EH (cell line): ENCODE data around the gene RELA.
A peak's percentile ranks its signal among the peaks of the same experiment; 100 is the strongest.
"Not testable (repeated sequence)": the region's sequence is repeated elsewhere in the genome, so short reads cannot be mapped to it uniquely, and the experiment has no call there.

Experiments
- DNase-seq: peaks from one replicate; pipeline ENCODE4 v3.0.0-alpha.2; 2015; ENCODE audit warnings: low read depth

Gene RELA

DNA sequence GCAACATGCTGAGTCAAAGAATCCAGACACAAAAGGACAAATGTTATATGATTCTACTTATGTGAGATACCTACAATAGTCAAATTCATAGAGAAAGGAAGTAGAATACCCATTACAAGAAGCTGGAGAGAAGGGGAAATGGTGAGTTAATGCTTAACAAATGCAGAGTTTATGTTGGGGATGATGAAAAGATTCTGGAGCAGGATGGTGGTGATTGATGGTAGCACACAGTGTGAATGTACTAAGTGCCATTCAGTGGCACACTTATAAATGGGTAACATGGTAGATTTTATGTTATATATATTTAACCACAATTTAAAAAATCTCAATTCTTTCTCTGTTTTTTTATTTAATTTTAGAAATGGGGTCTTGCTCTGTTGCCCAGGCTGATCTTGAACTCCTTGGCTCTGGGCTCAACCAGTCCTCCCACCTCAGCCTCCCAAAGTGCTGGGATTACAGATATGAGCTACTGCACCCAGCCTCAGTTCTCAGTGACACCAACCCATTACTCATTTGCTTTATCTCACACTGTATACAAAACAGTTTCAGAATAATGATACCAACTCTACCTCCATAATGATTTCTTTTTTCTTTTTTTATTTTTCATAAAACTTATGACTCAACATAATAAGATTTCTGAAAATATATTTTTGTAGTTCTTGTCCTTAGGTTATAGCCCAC is 9.6 kb upstream of the RELA start:
- no peak for DNase-seq

DNA sequence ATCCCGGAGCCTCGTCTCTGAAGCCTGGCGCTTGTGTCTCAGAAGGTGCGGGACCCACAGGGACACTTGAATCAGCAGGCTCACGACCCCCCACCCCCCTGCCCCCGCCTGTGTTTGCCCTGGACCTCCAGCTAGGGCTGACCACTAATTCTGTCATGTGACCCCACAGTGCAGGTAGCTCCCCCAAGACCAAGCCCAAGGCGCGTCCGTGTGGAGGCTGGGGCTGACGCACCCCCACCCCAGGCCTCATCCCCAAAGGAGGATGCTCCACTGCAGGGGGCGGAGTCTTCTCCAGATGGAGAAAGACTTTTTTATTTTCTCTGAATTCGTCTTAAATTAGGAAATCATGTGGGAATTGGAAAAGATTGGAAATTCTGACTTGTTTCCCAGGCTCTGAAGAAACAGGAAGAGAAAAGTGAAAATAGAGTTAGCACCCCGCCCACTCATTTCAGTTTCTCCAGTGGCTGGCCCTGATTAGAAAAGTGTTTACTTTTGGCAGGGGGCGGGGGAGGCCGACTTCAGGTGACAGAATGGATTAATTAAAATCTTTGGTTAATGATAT is 1.0 kb upstream of the RELA start:
- peak; percentile 66 for DNase-seq

DNA sequence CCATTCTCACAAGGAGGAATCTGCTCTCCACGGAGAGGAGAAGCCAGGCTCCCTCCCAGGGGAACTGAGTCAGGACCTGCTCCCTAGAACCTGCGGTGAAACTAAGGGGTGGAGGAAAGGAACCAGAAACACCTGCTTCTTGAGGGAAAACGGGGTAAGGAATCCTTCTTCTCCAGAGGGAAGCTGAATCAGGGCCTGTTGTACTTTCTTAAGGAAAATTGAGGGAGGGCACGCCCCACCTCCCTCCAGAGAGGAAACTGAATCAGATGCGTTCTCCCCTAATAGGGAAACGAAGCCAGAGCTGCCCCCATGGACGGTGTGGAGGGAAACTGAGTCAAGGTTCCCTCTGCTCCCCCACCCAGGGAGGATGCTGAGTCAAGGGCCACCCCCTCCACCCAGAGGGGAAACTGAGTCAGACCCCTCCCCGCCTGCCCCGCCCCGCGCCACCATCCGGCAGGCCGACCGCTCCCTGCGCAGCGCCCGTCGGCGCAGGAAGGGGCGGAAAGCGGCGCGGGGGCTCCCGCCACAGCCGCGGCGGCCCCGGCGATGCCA is 393 bp downstream of the RELA start:
- peak; percentile 19 for DNase-seq

DNA sequence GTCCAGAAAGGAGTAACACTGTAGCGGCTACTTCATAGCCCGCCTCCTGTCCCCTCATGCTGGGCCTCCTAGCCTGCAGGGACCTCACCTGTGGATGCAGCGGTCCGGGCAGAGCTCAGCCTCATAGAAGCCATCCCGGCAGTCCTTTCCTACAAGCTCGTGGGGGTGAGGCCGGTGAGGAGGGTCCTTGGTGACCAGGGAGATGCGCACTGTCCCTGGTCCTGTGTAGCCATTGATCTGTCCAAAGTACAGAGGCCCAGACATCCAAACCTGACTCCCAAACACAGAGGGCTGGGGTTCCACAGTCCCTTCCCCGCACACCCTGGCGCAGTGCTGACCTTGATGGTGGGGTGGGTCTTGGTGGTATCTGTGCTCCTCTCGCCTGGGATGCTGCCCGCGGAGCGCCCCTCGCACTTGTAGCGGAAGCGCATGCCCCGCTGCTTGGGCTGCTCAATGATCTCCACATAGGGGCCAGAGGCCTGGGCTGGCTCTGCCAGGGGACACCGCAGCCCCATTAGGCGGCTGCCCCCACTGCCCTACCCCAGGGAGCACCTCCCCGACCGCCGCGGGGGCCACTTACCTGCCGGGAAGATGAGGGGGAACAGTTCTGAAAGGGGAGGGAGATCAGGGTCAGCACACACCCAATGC is 993 bp downstream of the RELA start:
- no peak for DNase-seq

DNA sequence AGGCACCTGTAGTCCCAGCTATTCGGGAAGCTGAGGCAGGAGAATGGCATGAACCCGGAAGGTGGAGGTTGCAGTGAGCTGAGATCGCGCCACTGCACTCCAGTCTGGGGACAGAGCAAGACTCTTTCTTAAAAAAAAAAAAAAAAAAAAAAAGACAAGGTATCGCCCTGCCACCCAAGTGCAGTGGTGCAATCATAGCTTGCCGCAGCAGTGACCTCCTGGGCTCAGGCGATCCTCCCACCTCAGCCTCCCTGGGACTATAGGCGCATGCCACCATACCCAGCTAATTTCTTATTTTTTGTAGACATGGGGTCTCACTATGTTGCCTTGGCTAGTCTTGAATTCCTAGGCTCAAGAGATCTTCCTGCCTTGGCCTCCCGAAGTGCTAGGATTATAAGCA is 1.8 kb downstream of the RELA start:
- not testable (repeated sequence) for DNase-seq

DNA sequence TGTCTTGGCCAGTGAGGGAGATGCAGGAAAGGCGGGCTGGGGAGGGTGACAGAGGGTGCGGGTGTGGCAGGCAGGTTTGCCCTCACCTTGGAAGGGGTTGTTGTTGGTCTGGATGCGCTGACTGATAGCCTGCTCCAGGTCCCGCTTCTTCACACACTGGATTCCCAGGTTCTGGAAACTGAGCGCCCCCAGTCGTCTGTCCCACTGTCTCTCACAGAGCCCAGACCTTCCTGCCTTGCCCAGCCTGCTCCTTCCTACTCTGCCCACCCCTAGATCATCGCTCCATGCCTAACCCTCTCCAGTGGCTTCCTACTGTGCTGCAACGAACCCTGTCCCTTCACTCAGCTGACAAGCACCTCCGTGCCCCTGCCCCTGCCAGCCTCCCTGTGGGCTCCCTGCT is 2.7 kb downstream of the RELA start:
- DNase-seq = no peak

DNA sequence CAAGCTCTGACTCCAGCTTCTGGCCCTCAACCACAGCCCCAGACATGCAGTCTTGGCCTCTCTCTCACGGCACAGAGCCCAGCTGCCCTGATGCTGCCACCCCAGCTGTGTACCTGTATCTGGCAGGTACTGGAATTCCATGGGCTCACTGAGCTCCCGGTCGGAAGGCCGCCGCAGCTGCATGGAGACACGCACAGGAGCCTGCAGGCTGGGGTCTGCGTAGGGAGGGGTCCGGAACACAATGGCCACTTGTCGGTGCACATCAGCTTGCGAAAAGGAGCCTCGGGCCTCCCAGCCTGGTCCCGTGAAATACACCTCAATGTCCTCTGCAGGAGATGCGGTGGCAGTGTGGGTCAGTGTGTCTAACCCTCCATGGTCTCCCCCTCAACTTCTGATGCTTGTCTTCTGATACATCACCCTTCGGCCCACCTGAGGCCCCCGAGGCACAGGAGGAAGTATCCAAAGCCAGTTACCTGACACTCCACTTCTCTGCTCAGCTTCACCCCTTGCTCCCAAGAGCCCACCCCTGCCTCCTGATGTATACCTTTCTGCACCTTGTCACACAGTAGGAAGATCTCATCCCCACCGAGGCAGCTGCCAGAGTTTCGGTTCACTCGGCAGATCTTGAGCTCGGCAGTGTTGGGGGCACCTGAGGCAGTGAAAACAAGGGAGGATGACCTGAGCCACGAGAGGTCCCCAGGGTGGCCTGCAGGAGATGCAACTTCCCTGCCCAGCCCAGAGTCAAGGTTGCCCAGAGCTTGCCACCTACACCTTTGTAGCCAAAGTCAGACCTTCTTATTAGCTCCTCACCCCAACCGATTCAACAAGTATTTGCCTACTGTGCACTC is 4.3 kb downstream of the RELA start:
- no peak for DNase-seq

DNA sequence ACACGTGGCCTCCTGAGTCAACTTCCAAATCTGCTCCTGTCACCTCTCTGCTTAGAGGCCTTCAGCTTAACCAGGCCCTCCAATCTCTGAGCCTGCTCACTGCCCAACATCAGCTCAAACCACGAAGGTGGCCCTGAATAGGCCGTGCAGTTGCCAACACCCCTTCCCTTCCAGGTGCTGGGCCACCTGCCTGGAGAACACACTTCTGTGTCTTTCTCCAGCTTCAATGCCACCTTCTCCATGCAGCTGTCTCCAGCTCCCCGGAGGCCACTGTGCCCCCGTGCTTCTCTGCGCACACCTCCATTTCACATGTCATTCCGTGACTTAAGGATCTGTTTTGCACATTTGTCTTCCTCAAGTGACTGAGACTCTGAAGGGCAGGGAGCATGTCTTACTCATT is 5.3 kb downstream of the RELA start:
- no peak for DNase-seq

DNA sequence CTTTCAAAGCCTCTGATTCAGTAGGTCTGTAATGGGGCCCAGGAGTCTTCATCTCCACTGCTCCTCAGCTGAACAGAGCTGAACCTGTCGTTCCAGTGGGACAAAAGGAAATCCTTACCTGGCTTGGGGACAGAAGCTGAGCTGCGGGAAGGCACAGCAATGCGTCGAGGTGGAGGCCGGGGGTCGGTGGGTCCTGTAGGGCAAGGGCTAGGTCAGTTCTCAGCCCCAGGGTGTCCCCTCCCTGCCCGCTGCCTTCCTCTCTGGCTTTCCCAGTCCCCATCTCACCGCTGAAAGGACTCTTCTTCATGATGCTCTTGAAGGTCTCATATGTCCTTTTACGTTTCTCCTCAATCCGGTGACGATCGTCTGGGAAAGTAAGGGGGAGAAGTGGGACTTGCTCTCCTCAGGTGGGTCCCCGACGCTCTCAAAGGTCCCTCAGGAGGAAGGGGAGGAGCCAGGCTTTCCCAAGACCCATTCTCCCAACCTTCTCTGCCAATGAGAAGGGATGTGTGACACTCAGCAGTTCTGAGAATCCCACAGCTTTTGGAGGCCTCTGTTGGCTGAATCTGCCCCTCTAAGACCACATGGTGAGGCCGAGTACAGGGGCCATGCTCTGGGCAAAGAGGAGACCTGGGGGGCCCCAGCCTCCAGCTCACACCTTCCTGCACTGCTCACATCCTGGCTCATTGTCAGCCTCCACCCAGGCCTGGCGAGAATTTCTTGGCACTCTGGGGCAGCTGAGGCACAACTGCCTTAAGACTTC is 7.0 kb downstream of the RELA start:
- no peak for DNase-seq

DNA sequence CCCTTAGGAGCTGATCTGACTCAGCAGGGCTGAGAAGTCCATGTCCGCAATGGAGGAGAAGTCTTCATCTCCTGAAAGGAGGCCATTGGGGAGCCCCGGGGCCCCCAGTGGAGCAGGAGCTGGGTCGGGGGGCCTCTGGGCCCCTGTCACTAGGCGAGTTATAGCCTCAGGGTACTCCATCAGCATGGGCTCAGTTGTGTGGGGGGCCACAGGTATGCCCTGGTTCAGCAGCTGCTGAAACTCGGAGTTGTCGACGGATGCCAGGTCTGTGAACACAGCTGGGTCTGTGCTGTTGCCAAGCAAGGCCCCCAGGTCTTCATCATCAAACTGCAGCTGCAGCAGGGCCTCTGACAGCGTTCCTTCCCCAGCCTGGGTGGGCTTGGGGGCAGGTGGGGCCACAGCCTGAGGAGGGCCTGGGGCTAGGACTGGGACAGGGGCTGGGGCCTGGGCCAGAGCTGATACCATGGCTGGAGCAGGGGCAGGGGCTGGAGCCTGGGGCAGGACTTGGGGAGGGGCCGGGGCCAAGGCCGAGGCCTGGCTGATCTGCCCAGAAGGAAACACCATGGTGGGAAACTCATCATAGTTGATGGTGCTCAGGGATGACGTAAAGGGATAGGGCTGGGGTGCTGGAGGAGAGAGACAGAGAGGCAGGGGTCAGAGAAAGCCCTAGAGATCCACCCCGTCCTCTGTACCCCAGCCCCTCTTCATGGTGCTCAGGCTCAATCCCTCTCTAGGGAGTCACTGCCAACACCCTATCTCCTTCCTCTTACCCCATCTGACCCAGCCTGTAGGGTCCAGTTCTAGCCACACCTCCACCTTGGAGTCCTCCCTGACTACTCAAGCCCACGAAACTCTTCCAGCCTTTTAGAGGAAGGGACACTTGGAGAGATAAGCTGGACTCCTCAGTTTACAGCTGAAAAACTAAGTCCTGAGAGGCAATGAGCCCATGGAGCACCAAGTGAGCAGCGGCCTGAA is 8.1 kb downstream of the RELA start:
- DNase-seq = no peak

DNA sequence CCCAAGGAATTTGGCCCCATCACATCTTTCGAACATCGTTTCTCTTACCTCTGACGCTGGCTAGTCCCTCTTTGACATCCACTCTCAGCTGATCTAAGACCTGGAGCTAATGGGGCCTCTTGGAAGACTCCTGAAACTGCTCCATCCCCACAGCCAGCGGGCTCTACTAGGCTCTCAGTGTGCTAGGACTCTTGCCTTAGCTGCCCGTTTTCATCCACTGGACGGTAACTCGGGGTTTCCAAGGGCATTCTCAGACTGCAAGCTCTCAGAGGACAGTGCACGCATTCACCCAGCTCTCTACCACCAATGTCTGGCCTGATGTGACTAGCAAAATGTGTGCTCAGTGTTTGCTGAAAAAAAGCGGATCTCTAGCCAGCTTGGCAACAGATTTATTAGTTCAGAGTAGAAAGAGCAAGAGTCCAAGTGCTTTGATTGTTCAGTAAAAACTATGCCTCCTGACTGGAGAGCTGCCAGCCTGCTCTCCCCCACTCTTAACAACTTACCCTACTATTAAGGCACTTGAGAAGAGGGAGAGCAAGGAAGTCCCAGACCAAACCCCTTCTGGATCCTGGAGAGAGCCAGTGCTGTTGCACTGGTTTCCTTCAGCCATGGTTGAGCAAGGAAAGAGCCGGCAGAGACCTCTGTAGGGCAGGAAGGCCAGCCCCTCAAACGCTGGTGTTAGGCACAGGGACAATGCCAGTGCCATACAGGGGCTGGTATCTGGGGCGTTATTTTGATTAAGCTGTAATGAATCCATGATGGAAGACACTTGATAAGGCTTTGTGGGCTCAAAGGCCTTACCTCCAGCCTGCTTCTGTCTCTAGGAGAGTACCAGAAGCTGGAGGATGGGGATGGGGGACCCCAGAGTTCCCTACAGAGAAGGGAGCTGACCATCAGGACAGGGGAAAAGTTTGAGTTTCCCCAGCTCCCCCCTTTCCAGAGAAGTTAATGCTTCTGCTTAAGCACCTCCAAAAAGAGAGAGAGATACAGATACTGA is 9.2 kb downstream of the RELA start:
- no peak for DNase-seq

DNA sequence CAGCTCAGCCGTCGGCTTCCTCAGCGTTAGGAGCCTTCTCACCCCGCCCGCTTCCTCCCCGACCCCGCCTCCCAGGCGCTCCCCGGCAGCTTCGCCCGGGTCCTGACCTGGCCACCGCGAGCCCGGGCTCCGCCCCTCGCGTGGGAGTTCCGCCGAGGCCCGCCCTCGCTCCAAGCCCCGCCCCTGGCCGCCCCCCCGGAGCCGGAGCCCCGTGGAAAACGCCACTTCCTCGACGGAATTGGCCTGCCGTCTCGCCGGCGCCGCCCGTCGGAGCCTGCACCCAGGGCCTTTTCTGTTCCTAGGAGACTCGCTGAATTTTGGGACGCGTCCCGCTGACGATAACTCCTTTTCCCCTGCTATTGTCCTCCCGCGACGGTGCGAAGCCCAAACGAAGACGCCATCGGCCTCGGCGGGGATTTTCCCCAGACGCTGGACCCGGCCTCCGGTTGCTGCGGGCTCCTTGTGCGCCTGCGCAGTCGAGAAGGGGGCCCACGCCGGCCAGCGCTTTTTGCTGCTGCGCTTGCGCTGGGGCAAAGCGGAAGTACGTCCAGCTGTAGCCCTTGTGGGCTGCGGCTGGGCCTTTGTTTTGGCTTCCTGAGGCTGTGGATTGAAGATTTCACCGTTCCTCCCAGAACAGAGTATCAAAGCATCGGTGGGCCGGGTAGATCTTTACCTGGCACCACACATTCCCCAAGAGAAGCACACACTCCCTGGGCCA is 10.0 kb downstream of the RELA start:
- DNase-seq = peak; percentile 95

DNA sequence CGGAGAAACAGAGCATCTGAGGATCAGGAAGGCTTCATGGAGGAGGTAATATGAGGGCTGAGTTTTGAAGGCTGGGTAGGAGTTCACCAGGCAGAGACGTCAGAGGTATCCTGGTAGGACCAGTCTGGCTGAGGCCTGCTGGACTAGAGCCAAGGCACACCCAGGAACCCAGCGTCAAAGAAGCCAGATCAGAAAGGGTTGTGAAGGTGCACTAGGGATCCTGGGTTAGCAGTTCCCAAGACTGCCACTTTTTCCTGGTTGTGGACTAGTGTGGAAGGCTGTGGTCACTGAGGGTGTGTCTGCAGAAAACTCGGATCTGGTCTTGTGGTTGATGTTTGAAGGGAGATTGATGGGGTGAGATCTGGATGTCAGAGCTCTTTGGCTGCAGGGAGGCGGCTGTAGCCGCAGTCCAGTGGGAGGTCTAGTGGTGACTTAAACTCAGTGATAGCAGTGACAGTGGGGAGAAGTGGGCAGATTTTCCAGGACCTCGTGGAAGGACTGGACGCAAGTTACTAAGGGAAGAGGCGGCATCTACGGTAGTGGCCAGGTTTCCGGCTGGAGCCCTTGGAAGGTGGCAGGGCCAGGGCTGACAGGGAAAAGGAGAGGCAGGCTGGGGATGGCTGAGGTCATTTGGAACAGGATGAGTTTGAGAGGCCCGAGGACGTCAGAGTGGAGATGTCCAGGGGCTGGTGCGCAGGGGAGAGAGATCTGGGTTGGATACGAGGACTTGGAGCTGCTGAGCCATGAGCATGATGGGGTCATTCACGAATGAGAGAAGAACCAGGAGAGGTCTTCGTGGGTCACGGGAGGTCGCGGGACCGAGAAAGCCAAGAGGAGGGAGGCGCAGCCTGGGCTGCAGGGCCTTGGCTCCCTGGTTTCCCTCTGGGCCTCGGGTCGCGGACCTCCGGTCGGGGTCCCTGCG is 10.9 kb downstream of the RELA start:
- peak; percentile 36 for DNase-seq

DNA sequence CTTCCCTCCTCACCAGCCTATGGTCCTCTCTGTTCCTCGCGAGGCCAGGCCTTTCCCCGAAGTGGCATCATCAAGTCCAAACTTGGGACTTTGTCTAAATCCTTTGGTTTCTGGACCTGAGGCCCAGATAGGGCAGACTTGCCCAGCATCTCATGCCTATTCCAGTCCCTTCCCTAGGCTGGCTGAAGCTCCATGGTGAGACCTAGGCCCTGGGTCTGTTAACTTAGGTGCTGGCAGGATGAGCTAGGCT is 11.5 kb downstream of the RELA start:
- no peak for DNase-seq

DNA sequence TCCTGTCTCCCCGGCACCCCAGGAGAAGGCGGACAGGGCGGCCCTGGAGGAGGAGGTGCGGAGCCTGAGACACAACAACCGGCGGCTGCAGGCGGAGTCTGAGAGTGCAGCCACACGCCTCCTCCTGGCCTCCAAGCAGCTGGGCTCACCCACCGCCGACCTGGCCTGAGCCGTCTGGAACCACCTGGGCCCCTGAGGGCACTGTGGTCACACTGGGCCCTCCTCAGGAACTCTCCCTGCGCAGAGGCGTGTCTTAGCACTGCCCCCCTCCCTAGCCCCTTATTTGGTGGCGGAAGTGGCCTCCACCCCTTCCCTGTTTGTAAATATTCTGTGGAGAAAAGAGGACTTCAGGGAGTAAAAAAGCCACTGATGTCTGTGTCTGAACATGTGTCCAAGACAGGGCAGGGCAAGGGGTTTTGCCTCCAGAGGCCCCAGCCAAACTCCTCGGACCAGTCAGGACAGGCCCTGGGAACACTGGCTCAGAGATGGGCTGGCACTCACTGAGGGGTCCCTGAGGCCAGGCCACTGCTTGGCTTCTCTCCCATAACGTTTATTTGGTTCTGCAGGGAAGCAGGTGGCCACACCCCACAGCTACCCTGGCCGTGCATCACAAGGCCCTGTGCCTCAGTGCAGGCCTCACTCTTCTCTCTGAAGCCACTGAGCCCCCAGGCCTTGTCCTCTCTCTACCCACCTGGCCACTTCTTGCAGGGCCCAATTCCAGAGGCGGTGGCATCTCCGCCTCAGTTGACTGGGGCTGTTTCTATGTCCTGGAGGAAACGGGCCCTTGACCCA is 12.0 kb downstream of the RELA start:
- no peak for DNase-seq

DNA sequence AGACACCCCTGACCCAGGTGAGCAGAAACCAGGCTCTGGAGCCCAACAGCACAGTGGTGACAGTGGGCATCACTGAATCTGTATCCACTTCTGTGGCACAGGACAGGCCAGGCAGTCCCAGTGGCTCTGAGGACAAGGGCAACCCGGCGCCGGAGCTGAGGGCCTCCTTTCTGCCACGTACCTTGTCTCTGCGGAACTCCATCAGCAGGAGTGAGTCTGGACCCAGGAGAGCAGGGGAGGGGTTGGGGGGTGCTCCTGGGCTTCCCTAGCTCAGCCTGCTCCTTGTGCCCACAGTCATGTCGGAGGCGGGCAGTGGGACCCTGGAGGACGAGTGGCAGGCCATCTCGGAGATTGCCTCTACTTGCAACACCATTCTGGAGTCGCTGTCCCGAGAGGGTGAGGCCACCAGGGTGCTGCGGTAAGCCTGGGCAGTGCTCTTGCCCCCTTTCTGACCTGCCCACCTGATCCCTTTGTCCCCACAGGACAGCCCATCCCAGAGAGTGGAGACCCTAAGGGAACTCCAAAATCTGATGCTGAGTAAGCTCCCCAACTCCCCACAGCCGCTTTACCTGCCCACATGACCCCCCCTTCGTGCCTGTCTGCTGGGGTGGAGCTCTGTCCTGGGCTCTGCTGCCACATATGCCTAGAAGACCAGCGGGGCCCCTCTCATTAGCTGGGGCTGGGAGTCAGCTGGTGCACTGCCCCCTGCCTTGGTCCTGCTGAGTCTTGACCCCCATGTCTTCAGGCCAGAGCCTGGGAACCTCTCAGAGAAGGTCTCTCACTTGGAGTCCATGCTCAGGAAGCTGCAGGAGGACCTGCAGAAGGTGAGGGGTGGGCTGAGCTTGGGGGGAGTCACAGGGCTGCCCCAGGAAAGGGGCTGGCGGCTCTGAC is 12.8 kb downstream of the RELA start:
- no peak for DNase-seq
